Measurements from ENCODE around the gene FBLN2.

DNA sequence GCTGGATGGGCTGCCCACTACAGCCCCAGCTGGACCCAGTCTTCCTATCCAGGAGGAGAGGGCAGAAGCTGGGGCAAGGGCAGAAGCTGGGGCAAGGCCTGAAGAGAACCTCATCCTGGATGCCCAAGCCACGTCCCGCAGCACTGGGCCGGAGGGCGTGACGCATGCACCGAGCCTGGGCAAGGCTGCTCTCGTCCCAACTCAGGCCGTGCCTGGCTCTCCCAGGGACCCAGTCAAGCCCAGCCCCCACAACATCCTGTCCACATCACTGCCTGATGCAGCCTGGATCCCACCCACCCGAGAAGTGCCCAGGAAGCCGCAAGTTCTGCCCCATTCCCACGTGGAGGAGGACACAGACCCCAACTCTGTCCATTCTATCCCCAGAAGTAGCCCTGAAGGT is 22.3 kb downstream of the FBLN2 start:
- TF ChIP-seq, protein P1, sequence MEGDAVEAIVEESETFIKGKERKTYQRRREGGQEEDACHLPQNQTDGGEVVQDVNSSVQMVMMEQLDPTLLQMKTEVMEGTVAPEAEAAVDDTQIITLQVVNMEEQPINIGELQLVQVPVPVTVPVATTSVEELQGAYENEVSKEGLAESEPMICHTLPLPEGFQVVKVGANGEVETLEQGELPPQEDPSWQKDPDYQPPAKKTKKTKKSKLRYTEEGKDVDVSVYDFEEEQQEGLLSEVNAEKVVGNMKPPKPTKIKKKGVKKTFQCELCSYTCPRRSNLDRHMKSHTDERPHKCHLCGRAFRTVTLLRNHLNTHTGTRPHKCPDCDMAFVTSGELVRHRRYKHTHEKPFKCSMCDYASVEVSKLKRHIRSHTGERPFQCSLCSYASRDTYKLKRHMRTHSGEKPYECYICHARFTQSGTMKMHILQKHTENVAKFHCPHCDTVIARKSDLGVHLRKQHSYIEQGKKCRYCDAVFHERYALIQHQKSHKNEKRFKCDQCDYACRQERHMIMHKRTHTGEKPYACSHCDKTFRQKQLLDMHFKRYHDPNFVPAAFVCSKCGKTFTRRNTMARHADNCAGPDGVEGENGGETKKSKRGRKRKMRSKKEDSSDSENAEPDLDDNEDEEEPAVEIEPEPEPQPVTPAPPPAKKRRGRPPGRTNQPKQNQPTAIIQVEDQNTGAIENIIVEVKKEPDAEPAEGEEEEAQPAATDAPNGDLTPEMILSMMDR (conservative IDR thresholded peaks at IDR 0.05), result no peak
- no peak for TF ChIP-seq ZFX (IDR thresholded peaks at IDR 0.05)
